Activated CD4-positive, alpha-beta T cell treated with anti-CD3 and anti-CD28 coated beads for 24 hours (primary cell): ENCODE measurements around the gene TP73.

Source experiments
- DNase-seq, 2 donors: peaks; one replicate each; pipeline ENCODE4 v3.0.0-alpha.2; 2020; ENCODE audit warnings: low read depth in 2 of 2

Gene TP73

DNA sequence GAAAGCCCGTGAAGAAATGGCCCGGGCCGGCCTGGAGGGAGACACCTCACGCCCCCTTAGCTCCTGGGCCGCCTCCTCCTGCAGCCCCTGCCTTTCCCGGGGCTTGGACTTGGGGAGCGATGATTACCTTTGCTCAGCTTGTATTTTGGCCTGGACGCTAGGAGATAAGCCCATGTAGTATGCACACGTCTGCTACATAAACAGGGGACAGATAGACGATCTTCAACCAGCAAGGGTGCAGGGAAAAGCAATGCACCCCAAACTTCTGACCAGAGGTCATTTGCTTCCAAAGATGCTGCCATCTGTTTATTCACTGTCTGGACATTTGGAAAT lies 936 bp downstream of the TP73 start:
- DNase-seq: no peak

DNA sequence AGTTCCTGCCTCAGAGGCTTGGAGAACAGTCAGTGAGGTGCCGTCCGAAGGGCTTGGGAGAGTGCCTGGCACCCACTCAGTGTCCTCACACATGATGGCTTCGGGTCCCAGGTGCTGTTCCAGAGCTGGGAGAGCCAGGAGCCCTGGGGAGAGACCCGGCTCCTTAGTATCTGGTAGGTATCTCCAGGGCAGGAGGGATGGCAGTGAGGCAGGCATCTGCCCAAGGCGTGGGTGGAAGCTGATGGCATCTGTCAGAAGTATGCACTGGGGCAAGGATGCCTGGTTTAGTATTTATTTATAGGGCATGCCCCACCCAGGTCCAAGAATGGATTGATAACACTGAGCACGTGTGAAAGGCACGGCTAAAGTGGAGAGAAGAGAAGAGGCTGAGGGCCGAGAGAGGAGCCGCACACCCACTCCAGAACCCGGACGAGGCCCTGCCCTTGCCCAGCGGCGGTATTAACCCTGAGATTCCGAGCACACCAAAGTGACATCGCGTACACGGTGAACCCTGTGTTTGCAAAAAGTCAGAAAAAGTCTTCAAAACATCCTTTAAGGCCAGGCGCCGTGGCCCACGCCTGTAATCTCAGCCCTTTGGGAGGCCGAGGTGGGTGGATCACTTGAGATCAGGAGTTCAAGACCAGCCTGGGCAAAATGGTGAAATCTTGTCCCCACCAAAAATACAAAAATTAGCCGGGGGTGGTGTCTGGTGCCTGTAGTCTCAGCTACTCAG lies 2.4 kb downstream of the TP73 start:
- DNase-seq: no peak

DNA sequence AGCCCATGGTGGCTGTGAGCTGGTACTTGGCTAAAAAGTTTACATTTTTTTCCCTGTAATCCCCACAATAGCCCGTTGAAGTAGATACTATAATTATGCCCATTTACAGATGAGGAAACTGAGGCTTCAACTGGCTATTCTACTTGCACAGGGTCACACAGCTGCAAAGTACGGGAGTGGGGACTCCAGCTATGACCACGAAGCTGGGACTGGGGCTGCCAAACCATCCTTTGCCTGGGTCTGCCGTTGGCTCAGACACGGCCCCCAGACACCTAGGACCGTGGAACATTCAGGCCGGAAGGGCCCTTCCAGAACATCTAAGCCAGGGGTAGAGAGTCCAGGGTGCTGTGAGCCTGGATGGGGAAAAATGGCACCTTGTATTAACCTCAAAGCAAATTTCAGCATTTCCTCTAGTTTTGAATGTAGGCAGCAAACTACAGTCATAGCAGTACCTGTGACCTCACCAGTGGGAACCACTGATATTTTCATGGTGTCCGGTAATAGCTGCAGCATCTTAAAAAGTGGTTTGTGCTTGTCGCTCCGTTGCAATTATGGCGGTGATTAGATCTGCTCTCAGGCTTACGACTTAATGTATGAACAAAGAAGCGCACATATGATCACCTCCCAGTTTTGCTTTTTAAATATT lies 4.3 kb downstream of the TP73 start:
- no peak for DNase-seq

DNA sequence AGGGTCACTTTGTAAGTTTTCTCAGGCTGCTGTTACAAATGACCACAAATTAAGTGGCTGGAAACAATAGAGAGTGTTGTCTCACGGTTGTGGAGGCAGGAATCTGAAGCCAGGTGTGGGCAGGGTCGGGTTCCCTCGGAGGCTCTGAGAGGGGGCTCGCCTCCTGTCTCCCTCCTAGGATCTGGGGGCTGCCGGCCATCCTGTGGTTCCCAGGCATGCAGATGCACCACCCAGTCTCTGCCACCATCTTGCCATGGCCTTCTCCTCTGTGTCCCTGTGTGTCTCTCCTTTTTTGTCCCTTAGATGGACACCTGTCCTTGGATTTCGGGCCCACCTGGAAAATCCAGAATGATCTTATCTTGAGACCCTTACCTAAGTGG lies 4.8 kb downstream of the TP73 start:
- DNase-seq: no peak

DNA sequence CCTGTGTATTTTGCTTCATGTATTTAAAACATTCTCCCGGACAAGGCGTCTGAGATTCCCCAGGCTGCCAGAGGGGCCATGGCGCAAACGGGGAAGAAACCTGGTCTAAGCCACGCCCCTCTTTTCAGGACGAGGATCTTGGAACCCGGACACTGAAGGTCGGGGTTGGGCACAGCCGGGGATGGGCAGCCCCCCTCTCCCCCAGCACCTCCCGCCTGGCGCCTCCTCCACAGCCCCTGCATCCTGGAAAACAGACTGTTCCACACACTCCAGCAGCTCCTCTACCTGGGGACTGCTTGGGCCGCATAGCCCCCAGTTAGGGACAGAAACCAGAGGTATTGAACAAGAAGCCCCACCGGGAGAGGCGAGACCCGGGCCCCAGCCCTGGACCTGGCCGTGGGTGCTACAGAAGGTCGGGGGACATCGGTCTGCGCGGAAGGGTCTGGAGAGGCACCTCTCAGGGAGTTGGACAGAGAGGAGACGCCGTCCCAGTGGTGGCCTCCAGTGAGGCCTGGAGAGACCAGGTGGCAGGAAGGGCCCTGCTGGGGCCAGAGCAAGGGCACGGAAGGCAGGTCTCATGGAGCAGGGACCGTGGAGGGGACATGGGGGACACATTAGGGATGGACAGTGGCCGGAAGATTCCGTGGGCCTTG lies 5.4 kb downstream of the TP73 start:
- no peak for DNase-seq

DNA sequence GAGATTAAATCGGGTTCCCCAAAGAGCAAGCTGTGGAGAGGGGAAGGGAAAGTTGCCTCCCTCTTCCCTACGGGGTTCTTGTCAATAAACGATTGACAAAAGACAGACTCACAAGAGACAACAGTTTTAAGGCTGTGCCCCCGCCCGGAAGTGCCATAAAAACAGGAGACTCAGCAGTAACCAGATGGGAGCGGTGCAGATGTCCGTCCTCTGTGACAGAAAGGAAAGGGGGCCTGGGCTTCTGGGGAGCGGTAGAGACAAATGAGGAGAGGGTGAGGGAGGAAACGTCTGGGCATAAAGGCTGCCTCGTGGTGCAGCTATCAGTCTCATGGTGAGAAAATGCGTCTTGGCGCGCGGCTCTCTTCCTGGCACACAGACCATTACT lies 5.9 kb downstream of the TP73 start:
- DNase-seq: no peak

DNA sequence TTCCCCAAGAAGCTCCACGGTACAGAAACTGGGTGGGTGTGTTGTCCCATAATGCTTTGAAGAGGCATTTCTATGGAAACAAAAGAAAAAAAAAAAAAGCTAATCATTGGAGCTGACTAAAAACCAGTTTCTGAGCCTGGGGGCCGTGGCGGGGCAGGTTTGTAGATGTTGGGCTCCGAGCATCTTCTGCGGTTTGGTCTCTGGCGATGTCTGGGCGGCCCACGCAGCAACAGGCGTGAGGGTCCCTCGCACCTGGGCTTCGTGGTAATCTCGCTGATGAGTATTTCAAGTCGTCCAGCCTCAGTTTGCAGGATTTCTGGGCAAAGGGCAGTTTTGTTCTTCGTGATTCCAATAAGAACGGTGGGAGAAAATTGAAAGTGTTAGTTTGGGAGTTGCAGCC lies 6.8 kb downstream of the TP73 start:
- no peak for DNase-seq

DNA sequence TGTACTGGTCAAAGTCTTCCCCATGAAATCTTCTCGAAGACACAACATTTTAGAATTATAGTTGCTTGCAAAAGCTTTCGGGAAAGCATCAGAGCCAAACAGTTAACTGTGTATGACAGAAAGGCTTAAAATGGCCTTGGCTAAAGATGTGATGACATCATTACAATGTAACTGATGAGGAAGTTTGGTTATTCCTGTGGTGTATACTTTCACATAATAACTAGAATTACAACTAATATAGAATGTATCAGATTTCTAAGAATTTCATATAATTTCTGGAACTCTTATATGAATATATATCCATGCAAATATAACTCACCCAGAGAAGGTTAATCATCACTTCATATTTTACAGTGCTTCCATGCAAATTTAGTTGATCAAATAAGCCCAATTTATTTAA lies 8.4 kb downstream of the TP73 start:
- no peak for DNase-seq

DNA sequence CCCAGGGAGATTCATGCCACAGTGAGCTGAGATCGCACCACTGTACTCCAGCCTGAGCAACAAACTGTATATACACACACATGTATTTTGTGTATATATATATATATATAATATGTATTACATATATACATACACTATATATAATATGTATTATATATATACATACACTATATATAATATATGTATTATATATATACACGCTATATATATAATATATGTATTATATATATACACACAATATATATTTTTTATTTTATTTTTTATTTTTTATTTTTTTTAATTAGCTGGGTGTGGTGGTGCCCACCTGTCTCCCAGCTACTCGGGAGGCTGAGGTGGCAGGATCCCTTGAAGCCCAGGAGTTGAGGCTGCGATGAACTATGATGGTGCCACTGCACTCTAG lies 9.3 kb downstream of the TP73 start:
- DNase-seq: no peak

DNA sequence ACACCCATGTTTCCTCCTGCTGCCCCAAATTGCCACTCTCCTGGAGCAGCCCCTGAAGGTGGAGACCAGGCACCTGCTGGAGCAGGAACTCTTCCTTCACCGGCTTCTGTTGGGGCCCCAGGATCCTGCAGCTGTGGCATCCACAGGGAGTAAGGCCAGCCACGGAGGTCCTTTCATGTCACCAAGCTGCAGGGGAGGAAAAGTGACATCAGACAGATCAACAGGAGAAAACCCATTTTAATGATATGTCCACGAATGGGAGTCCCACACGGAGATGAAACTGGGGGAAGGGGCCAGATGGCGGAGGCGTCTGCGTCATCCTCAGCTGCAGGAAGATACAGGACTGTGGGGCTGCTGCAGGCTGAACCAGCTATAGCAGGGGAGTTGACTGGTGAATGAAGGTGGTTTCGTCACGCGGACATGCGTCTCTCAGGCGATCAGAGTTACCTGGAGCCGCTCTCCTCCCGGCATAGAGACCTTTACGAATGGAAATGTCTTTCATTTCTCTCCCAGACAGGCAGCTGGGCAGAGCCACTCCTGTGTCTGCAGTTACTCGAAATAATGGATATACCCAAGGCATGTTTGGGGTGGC lies 9.9 kb downstream of the TP73 start:
- DNase-seq: no peak

DNA sequence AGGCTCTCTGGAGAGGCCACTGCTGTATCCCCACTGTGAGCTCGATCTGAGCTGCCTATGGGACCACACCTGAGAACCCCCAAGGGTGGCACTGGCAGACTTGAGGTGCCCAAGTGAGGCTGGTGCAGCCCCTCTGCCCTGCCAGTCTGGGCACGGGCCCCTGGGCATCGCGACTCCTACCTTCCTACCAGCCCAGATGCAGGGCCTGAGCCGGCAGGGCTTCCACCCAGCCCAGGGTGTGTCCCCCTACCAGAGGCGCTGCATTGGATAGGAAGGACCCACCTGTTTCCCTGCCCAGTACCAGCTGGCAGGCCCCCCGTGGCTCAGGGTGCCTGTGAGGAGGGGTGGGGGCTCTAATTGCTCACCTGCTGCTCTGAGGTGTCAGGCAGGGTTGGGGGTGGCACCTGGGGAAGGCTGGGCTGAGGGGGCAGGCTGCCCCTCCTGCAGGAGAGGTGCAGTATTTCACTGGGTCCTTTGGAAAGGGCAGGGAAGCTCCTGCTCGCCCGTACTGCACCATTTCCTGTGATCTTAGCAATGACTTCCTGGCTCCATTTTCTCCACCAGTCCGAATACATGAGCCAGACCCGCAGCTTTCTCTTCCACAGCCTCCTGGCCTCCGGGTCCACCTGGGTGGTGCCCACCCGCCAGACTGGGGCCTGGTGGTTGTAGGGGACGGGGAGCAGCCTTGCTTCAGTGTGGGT lies 11.8 kb downstream of the TP73 start:
- no peak for DNase-seq

DNA sequence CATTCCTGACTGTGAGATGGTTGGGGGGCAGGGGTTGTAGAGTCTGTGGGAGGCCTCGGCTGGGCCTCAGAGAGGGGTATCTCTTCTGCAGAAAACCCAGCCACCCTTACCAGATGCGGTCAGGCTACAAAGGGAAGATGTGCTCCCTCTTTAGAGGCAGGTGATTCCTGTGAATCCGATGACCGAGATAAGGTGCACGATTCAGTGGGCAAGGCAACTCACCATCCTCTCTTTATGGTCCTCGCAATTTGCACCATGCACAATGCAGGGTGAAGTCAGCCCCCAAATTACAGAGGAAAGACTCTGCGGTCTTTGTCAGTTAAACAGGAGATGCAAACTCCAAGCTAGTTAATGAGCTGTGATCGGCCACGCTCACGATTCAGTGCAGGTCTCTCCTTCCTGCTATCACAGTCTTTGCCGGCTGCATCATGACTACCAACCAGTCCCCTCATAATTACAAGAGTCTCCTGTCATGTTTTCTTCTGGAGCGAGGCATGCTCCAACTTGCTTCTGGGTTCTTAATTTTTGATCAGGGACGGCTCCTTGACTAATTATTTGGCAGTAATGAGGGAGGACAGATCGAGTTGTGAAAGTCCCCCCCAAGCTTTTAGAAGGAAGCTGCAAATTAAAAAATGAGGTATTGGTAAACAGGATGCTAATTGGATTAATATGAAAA lies 12.5 kb downstream of the TP73 start:
- no peak for DNase-seq

DNA sequence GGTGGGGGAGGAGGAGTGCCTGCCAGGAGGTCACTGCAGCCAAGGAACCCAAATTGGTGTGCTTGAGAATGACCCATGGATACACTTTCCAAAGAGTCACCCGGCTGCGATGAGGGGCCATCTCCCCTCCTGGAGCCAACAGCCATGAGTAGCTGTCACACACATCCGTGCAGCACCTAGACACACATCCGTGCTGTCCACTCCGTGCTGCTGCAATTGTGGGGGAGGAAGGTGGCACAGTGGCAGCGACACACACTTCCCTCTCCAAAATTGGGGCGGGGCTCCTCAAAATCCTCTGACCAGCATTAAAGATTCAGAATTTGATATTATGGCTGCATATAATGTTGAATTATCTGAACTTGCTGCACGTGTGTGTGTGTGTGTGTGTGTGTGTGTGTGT lies 15.8 kb downstream of the TP73 start:
- DNase-seq: no peak

DNA sequence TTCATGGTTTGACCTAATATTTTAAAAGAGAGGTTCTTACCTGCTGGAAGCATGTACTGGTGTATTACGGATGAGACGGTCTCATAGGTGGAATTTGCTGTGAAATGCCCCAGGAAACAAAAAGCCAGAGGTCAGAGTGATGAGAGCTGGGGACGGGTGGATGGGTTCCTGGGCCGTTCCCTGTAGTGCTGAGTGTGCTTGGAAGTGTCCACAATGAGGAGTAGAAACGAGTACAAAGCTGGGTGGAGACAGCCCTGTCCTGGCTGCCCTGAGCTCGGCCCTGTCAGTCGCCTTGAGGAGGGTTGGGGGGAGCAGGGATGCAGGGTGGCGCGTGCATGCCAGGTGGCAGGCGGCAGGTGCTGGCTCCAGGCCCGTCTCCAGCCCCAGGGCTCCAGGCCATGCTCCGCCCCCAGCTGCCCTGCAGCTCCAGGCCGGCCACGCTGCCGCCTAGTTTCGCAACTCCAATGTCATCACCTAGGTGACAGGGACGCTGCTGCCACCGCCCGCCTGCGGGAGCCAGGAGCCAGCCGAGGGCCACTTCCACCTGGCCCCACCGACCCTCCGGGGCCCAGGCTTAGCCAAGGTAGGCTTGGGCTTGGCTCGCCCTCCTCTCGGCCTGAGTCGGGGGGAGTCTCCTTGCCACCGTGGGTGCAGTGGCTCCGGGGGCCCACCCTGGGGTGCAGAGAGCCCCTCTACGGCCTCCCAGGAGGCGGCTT lies 16.4 kb downstream of the TP73 start:
- DNase-seq: no peak

DNA sequence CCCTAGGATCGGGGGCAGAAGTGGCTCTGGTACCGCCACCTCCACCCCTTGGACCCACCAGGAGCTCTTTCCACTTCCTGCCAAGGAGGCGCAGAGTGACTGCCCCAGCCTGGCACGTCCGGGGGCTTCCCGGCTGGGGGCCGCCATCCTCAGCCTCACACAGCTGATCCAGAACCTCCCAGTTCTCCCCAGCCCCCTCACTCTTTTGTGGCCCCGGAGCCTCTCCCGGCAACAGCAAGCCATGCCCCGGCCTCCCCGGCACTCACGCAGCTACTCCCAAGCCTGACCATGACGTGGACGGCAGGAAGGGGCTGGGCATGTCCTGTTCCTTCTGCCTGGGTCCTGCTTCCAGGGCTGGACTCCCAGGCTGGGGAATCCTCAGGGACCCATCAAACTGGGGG lies 17.1 kb downstream of the TP73 start:
- DNase-seq: no peak

DNA sequence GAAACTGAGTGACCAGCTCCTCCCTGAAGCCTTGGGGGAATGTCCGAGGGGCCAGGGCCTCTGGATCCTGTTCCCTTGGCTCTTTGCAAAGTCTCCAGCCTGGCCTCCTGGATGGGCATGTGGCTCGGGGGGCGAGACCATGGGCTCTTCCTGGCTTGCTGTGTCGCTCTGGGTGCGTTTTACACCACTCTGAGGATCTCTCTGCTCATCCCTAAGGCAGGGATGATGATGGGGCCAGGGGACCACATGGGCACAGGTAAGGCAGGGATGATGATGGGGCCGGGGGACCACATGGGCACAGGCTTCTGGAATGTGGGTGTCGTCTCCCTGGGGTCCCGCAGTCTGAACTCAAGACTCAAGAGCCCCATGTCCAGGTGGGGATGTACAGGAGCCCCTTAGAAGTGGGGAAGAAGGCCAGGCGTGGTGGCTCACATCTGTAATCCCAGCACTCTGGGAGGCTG lies 17.7 kb downstream of the TP73 start:
- no peak for DNase-seq

DNA sequence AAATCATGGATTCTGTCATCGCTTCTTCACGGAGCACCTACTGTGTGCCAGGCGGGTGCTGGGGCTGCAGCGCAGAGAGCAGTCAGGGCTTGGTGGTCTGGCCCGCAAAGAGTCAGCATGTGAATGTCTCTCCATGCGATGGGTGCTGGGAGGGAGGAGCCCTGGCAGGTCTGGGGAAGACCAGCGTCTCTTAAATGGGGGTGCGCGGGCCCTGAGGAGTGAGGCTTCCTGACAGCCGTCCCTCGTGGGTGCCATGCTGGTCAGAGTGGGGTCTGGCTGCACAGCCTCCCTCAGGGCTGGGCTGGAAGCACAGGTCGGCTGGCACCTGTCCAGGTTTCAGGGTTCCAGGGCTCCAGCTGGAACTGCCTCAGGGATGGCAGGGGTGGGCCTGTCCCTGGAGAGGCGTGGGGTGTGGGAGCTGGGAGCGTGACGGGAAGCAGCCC lies 18.5 kb downstream of the TP73 start:
- no peak for DNase-seq

DNA sequence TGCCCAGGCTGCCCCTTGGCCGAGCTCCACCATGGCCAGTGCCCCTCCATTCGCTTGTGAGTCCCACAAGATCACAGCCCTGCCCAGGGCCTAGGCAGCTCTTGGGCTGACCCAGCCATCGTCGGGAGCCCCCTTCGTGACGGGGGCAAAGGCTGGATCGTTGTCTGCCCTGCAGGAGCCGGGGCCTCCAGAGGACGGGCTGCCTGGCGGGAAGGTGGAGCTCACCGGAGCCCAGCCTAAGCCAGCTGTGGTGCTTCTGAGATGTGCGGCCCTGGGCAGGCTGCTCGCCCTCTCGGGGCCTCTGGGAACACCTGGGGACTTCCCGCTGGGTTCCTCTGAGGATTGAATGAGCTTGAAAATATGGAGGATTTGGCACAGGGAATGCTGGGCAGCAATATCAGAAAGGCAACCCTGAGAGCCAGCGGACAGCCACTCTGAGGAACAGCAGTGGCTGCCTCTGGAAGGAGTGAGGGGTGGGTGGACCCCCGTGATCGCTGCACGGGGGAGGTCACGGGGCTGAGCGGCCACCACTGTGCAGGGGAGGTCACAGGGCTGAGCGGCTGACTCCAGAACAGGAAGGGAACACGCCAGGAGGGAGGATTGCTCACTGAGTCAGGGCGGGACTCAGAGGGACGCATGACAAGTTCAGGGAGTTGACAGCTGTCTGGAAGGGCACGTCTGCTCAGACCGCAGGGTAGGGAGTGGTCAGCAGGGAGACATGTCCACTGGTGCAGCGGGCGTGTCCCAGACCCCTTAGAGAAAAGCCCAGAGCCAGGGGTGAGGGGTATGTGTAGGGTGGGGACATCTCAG lies 19.3 kb downstream of the TP73 start:
- no peak for DNase-seq

DNA sequence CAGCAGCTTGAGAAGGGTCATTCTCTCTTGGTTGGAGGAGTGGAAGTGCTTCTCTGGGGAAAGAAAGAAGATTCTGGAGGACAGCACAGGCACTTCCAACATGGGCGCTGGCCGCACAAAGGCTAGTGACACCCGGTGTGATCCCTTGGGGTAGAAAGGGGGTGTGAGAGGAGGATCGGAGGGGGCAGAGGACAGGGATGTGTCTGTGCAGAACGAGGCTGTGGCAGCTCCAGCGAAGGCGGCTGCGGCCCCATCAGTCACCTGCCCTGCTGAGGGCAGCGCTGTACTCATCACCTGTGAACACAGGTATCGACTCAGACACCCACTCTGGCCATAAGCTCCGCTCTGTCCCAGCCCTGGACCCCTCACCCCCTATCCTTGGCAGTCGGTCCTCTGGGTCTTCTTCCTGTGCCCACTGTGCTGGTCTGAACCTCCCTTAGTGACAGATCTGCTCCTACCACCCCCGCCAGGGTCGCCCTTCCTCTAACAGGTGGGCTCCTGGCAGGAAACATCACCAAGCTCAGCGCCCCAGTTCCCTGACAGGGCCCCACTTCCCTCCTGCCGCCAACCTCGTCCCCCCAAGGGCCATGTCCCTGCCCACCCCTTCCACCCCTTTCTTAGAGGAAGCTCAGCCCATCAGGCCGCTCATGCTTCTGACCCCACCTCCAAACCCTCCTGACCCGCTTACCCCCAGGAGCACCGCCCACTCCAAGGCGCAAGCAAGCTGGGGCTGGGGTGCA lies 20.1 kb downstream of the TP73 start:
- no peak for DNase-seq

DNA sequence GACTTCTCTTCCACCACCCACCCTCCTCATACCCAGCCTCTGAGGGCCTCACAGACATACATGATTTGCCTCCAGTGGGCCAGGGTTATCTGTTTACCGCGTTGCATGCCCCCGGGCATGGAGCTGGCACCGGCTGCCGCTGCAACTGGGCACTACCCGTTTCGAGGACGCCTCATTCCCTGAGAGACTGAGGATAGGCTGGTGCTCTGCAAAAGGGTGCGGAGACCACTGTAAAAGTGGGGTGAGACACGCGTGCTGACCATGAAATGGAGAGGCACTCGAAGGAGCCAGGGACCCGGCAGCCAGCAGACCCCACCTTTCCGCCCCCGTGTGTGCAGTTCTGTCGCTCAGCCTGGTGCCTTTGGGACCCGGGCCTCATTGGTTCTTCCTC lies 20.6 kb downstream of the TP73 start:
- no peak for DNase-seq
